ENCODE results near the gene RNF115.

Gene RNF115

GRCh38 chr1:145710291-145711027 is 113.4 kb downstream of the RNF115 start:
- Histone ChIP-seq H3K27me3 (ENCODE audit: insufficient read depth, low read length, poor library complexity) (no peaks in the 10 kb centered on the region), H3K9me3 (ENCODE audit: insufficient read depth, low read length, severe bottlenecking) (no peaks in the 10 kb centered on the region), H3K79me2 (ENCODE audit: insufficient read depth, low read length) (no peaks in the 10 kb centered on the region), H3K9ac (ENCODE audit: low read depth, low read length) (no peak overlapping the region), H2AFZ (ENCODE audit: low read depth, low read length) (no peak overlapping the region), H3K27ac (ENCODE audit: low read length) (no peak overlapping the region), H3K36me3 (ENCODE audit: insufficient read depth, low read length) (no peaks in the 10 kb centered on the region), H3K4me1 (ENCODE audit: insufficient read depth, low read length) (no peaks in the 10 kb centered on the region), H4K20me1 (ENCODE audit: insufficient read depth, low read length) (no peaks in the 10 kb centered on the region), H3K4me2 (ENCODE audit: insufficient read depth, low read length) (no peak overlapping the region), H3K4me3 (ENCODE audit: low read depth in 1 of 2, low read length in 2 of 2) (no peak overlapping the region)
- ATAC-seq (ENCODE audit: insufficient read depth, low read depth) = no peak
- DNase-seq = no peak
- TF ChIP-seq, protein P1, sequence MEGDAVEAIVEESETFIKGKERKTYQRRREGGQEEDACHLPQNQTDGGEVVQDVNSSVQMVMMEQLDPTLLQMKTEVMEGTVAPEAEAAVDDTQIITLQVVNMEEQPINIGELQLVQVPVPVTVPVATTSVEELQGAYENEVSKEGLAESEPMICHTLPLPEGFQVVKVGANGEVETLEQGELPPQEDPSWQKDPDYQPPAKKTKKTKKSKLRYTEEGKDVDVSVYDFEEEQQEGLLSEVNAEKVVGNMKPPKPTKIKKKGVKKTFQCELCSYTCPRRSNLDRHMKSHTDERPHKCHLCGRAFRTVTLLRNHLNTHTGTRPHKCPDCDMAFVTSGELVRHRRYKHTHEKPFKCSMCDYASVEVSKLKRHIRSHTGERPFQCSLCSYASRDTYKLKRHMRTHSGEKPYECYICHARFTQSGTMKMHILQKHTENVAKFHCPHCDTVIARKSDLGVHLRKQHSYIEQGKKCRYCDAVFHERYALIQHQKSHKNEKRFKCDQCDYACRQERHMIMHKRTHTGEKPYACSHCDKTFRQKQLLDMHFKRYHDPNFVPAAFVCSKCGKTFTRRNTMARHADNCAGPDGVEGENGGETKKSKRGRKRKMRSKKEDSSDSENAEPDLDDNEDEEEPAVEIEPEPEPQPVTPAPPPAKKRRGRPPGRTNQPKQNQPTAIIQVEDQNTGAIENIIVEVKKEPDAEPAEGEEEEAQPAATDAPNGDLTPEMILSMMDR (IDR thresholded peaks at IDR 0.05; ENCODE audit: borderline replicate concordance, extremely low read depth, low read length, poor library complexity, severe bottlenecking) = no peak
- TF ChIP-seq EZH2 (IDR thresholded peaks at IDR 0.05; ENCODE audit: borderline replicate concordance, low read depth, low read length, severe bottlenecking) = no peak

DNA sequence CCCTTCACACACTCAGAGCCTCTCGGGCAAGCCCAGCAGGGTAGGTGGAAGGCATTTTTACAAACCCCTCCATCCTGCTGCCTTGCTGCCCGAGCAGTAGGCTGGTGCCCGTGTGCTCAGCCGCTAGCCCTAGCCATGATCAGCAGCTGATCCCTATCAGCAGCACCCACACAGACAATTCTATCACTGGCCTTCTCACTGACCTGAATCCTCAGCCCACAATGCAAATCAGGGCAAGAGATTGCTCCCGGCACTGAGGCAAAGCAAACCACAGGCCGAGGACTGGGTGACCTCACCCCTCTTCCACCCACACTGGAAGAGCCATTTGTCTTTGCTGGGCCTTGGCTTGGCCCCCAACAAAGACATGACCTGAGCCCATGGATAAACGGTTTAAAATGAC is 115.8 kb downstream of the RNF115 start:
- no peak for DNase-seq
- H3K4me1 ChIP-seq (ENCODE audit: insufficient read depth, low read length) = no peaks in the 10 kb centered on the region
- no peaks in the 10 kb centered on the region for H3K79me2 ChIP-seq (ENCODE audit: insufficient read depth, low read length)
- H3K4me2 ChIP-seq (ENCODE audit: insufficient read depth, low read length) = no peak overlapping the region
- no peaks in the 10 kb centered on the region for H3K36me3 ChIP-seq (ENCODE audit: insufficient read depth, low read length)
- no peaks in the 10 kb centered on the region for H4K20me1 ChIP-seq (ENCODE audit: insufficient read depth, low read length)
- no peak for ATAC-seq (ENCODE audit: insufficient read depth, low read depth)
- no peak overlapping the region for H2AFZ ChIP-seq (ENCODE audit: low read depth, low read length)
- no peak overlapping the region for H3K9ac ChIP-seq (ENCODE audit: low read depth, low read length)
- no peaks in the 10 kb centered on the region for H3K27me3 ChIP-seq (ENCODE audit: insufficient read depth, low read length, poor library complexity)
- TF ChIP-seq EZH2 (IDR thresholded peaks at IDR 0.05; ENCODE audit: borderline replicate concordance, low read depth, low read length, severe bottlenecking) = no peak
- TF ChIP-seq, protein P1 (IDR thresholded peaks at IDR 0.05; ENCODE audit: borderline replicate concordance, extremely low read depth, low read length, poor library complexity, severe bottlenecking) = no peak
- no peaks in the 10 kb centered on the region for H3K9me3 ChIP-seq (ENCODE audit: insufficient read depth, low read length, severe bottlenecking)
- no peak overlapping the region for H3K4me3 ChIP-seq (ENCODE audit: low read depth in 1 of 2, low read length in 2 of 2)
- H3K27ac ChIP-seq (ENCODE audit: low read length) = no peak overlapping the region

- TF ChIP-seq, protein P1 (IDR thresholded peaks at IDR 0.05; ENCODE audit: borderline replicate concordance, extremely low read depth, low read length, poor library complexity, severe bottlenecking) = no peak
- TF ChIP-seq EZH2 (IDR thresholded peaks at IDR 0.05; ENCODE audit: borderline replicate concordance, low read depth, low read length, severe bottlenecking) = no peak
- H2AFZ ChIP-seq (ENCODE audit: low read depth, low read length) = no peak within 1 kb of the TSS
- H3K4me2 ChIP-seq (ENCODE audit: insufficient read depth, low read length) = no peak within 1 kb of the TSS
These were observed 116.6 kb downstream of the RNF115 start, which contains the start of gene PDZK1 for GRCh38 chr1:145707183-145707867. Gene PDZK1 (minus strand): TSS chr1:145707368. CDS start chr1:145688021, 19,347 bp downstream.

More at GRCh38 chr1:145707183-145707867, 116.6 kb downstream of the RNF115 start, which contains the start of gene PDZK1:
- no peak for ATAC-seq (ENCODE audit: insufficient read depth, low read depth)
- DNase-seq = no peak
- no peaks in the 10 kb centered on the region for H4K20me1 ChIP-seq (ENCODE audit: insufficient read depth, low read length)
- H3K36me3 ChIP-seq (ENCODE audit: insufficient read depth, low read length) = no peaks in the 10 kb centered on the region
- H3K4me1 ChIP-seq (ENCODE audit: insufficient read depth, low read length) = no peaks in the 10 kb centered on the region
- no peak within 1 kb of the TSS for H3K4me3 ChIP-seq (ENCODE audit: low read depth in 1 of 2, low read length in 2 of 2)
- H3K9me3 ChIP-seq (ENCODE audit: insufficient read depth, low read length, severe bottlenecking) = no peaks in the 10 kb centered on the region
- no peak within 1 kb of the TSS for H3K27ac ChIP-seq (ENCODE audit: low read length)
- no peaks in the 10 kb centered on the region for H3K79me2 ChIP-seq (ENCODE audit: insufficient read depth, low read length)
- H3K9ac ChIP-seq (ENCODE audit: low read depth, low read length) = no peak within 1 kb of the TSS
- H3K27me3 ChIP-seq (ENCODE audit: insufficient read depth, low read length, poor library complexity) = no peaks in the 10 kb centered on the region

All from DND-41 (cell line).